Measurements from ENCODE around the gene SEZ6.

Gene SEZ6

DNA sequence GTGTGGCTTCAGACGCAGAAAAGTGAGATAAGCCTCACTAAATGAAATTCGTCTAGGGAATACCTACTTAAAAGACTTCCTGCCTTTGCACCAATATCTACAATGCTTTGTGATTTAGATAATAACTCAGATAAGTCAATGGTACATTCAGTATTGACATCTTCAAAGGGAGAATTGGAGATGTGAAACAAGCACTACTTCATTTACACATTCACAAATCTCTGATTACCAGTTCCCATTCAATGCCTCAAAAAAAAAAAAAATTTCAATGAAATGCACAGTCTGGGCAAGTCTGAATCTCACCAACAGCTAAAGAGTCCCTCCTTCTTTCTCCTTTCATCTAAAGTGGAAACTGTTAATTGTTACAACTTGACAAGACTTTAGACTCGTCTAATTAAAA is 58.2 kb downstream of the SEZ6 start:
- Histone ChIP-seq H3K4me3 (ENCODE audit: low read depth, low read length) (peak overlapping the region; percentile 88), H3K27ac (no peak overlapping the region), H3K79me2 (peaks cover 51% of the 10 kb centered on the region), H2AFZ (no peak overlapping the region), H3K4me2 (ENCODE audit: low read length) (no peak overlapping the region), H3K36me3 (ENCODE audit: control insufficient read depth, insufficient read depth, low read length) (no peaks in the 10 kb centered on the region), H3K4me1 (peaks cover 23% of the 10 kb centered on the region), H3K9ac (no peak overlapping the region), H3K27me3 (ENCODE audit: control insufficient read depth, insufficient read depth, low read length) (no peaks in the 10 kb centered on the region), H3K9me3 (ENCODE audit: control insufficient read depth, low read length) (no peaks in the 10 kb centered on the region)
- TF ChIP-seq, protein P1, sequence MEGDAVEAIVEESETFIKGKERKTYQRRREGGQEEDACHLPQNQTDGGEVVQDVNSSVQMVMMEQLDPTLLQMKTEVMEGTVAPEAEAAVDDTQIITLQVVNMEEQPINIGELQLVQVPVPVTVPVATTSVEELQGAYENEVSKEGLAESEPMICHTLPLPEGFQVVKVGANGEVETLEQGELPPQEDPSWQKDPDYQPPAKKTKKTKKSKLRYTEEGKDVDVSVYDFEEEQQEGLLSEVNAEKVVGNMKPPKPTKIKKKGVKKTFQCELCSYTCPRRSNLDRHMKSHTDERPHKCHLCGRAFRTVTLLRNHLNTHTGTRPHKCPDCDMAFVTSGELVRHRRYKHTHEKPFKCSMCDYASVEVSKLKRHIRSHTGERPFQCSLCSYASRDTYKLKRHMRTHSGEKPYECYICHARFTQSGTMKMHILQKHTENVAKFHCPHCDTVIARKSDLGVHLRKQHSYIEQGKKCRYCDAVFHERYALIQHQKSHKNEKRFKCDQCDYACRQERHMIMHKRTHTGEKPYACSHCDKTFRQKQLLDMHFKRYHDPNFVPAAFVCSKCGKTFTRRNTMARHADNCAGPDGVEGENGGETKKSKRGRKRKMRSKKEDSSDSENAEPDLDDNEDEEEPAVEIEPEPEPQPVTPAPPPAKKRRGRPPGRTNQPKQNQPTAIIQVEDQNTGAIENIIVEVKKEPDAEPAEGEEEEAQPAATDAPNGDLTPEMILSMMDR (IDR thresholded peaks at IDR 0.05) = no peak

DNA sequence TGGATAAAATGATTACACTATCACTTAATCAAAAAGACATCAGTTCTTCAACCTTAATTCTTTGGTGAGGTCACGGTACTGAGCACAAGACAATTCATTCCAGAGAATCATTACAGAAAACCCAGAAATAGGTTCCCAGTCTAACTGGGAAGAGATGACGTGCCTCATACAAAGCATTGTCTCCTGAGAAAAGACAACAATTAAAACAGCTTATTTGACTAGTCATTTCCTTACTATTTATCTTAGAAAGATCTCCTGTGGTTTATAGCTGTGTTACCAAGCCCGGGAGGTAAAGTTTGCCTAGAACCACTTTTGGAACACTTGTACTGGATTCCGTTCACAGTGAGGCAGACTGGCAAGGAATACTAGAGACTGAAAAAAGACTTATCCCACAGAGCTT is 59.6 kb downstream of the SEZ6 start:
- no peak overlapping the region for H3K4me2 ChIP-seq (ENCODE audit: low read length)
- H2AFZ ChIP-seq = no peak overlapping the region
- TF ChIP-seq, protein P1 (IDR thresholded peaks at IDR 0.05) = no peak
- no peaks in the 10 kb centered on the region for H3K27me3 ChIP-seq (ENCODE audit: control insufficient read depth, insufficient read depth, low read length)
- H3K9me3 ChIP-seq (ENCODE audit: control insufficient read depth, low read length) = no peaks in the 10 kb centered on the region
- no peaks in the 10 kb centered on the region for H3K36me3 ChIP-seq (ENCODE audit: control insufficient read depth, insufficient read depth, low read length)
- H3K27ac ChIP-seq = no peak overlapping the region
- H3K79me2 ChIP-seq = peaks cover 64% of the 10 kb centered on the region
- H3K4me1 ChIP-seq = peaks cover 22% of the 10 kb centered on the region
- no peak overlapping the region for H3K9ac ChIP-seq
- H3K4me3 ChIP-seq (ENCODE audit: low read depth, low read length) = no peak overlapping the region

DNA sequence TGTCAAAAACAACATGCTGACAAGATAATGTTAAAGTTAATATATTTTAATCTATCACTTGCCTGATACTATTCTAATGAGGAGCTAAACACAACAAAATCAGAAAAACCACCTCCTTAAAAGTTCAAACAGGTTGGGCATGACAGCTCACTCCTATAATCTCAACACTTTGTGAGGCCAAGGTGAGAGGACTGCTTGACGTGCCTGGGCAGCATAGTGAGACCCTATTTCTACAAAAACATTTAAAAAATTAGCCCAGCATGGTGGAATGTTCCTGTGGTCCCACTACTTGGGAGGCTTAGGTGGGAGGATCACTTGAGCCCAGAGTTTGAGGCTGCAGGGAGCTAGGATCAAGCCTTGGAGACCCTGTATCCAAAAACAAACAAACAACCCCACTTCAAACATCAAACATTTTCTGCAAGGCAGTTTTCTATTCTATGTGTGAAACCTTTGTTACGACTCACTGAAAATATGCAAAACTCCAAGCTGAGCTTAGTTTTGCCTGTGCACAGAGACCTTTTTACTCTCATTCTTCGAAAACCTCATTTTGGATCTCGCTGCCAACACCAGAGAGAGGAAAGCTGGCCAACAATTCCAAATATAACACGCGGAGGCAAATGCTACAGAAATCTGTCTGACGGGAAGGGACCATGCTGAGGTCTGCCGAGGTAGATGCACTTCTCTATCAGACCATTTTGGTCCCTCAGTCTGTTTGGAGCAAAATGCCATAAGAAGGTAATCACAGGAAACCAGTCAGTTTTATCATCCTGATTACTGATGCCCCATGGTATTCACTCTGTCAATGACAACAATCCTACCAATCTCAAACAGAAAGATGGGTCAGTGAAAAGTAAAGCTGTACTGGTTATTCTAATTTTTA is 60.7 kb downstream of the SEZ6 start:
- Histone ChIP-seq H3K4me1 (peaks cover 22% of the 10 kb centered on the region), H3K27me3 (ENCODE audit: control insufficient read depth, insufficient read depth, low read length) (no peaks in the 10 kb centered on the region), H3K36me3 (ENCODE audit: control insufficient read depth, insufficient read depth, low read length) (no peaks in the 10 kb centered on the region), H3K4me3 (ENCODE audit: low read depth, low read length) (no peak overlapping the region), H3K27ac (no peak overlapping the region), H3K9ac (no peak overlapping the region), H3K9me3 (ENCODE audit: control insufficient read depth, low read length) (no peaks in the 10 kb centered on the region), H3K4me2 (ENCODE audit: low read length) (no peak overlapping the region), H3K79me2 (peaks cover 74% of the 10 kb centered on the region), H2AFZ (no peak overlapping the region)
- TF ChIP-seq, protein P1 (IDR thresholded peaks at IDR 0.05) = no peak

DNA sequence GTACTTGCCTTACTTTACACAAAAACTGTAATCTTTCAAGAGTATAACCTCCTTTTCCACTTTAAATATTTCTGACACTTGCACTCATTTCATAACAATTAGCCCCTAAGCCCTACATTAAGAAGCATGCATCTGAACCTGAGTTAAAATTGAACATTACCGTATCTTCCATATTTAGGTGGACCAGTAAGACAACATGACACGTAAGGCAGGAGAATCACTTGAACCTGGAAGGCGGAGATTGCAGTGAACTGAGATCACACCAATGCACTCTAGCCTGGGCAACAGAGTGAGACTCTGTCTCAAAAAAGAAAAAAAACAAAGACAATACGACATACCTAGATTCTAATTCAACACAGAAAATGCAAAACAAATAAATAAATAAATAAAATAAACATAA is 61.5 kb downstream of the SEZ6 start:
- Histone ChIP-seq H3K4me3 (ENCODE audit: low read depth, low read length) (no peak overlapping the region), H3K4me2 (ENCODE audit: low read length) (no peak overlapping the region), H3K27me3 (ENCODE audit: control insufficient read depth, insufficient read depth, low read length) (no peaks in the 10 kb centered on the region), H3K27ac (no peak overlapping the region), H3K36me3 (ENCODE audit: control insufficient read depth, insufficient read depth, low read length) (no peaks in the 10 kb centered on the region), H2AFZ (no peak overlapping the region), H3K4me1 (peaks cover 29% of the 10 kb centered on the region), H3K9me3 (ENCODE audit: control insufficient read depth, low read length) (no peaks in the 10 kb centered on the region), H3K9ac (no peak overlapping the region), H3K79me2 (peaks cover 80% of the 10 kb centered on the region)
- TF ChIP-seq, protein P1 (IDR thresholded peaks at IDR 0.05) = no peak

DNA sequence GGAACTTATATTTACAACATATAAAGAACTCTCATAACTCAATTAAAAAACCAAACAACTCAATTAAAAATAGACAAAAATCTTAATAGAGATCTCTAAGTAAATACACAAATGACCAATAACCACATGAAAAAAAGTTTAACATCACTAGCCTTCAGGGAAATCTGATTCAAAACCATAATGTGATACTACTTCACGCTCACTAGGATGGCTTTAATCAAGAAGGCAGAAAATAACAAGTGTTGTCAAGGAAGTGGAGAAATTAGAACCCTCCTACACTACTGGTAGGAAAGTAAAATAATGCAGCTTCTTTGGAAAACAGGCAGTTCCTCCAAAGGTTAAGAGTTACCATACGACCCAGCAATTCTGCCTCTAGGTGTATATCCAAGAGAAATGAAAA is 62.9 kb downstream of the SEZ6 start:
- Histone ChIP-seq H3K9ac (no peak overlapping the region), H3K27me3 (ENCODE audit: control insufficient read depth, insufficient read depth, low read length) (no peaks in the 10 kb centered on the region), H3K4me2 (ENCODE audit: low read length) (no peak overlapping the region), H3K79me2 (peaks cover 89% of the 10 kb centered on the region), H3K4me3 (ENCODE audit: low read depth, low read length) (no peak overlapping the region), H3K27ac (no peak overlapping the region), H3K4me1 (peaks cover 31% of the 10 kb centered on the region), H3K36me3 (ENCODE audit: control insufficient read depth, insufficient read depth, low read length) (no peaks in the 10 kb centered on the region), H2AFZ (no peak overlapping the region), H3K9me3 (ENCODE audit: control insufficient read depth, low read length) (no peaks in the 10 kb centered on the region)
- TF ChIP-seq, protein P1 (IDR thresholded peaks at IDR 0.05) = no peak
